ENCODE results near the gene CNTNAP3.
"Not testable (repeated sequence)": the region's sequence is repeated elsewhere in the genome, so short reads cannot be mapped to it uniquely, and the experiment has no call there.

DNA sequence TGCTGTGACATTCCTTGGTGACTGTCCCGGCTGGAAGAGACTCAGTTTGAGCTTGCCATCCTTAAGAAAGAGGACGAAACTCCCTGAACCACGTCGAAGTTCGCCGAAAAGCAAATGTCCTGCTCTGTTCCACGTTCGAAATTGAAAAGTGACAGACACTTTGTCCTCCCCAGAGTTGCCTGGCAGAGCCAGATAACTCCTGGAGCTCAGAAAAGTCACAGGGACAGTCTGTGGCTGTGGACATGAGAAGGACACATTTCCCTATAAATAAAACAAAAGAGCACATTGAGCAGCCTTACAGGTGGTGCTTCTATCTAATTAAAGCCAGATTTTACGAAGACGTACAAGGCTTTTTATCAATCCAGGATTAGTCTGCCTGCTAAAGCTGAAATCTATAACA is 116.6 kb downstream of the CNTNAP3 start:
- not testable (repeated sequence) for TF ChIP-seq EZH2 (IDR thresholded peaks at IDR 0.05; ENCODE audit: low read depth, low read length, severe bottlenecking); TCF12 (IDR thresholded peaks at IDR 0.05; ENCODE audit: low read depth, low read length); POLR2A (IDR thresholded peaks at IDR 0.05; ENCODE audit: control extremely low read depth in 1 of 2, low read depth in 2 of 2, low read length in 2 of 2); YY1 (IDR thresholded peaks at IDR 0.05; ENCODE audit: low read depth, low read length); POLR2AphosphoS5 (IDR thresholded peaks at IDR 0.05; ENCODE audit: low read depth, low read length); CBX5 (IDR thresholded peaks at IDR 0.05; ENCODE audit: low read depth, low read length); RAD21 (IDR thresholded peaks at IDR 0.05 in 1 of 2, conservative IDR thresholded peaks at IDR 0.05 in 1 of 2; ENCODE audit: low read depth in 2 of 2, low read length in 2 of 2); CTCF (IDR thresholded peaks at IDR 0.05; ENCODE audit: control extremely low read depth in 1 of 3, insufficient read depth in 1 of 3, low read depth in 1 of 3, low read length in 3 of 3); SP1 (IDR thresholded peaks at IDR 0.05; ENCODE audit: low read depth, low read length); JUN (IDR thresholded peaks at IDR 0.05; ENCODE audit: low read depth, low read length); TAF7 (optimal IDR thresholded peaks at IDR 0.05; ENCODE audit: borderline replicate concordance, low read depth, low read length); MAFK (IDR thresholded peaks at IDR 0.05; ENCODE audit: low read depth, low read length); RNF2 (IDR thresholded peaks at IDR 0.05; ENCODE audit: borderline replicate concordance, low read depth, low read length, missing control alignments, poor library complexity, severe bottlenecking)

All from H1 (cell line).